SIG-M5 (cell line): ENCODE measurements around the gene RMND5A.

Experiments
- DNase-seq: peaks from one replicate; lab custom pipeline; 2025; lab: John Stamatoyannopoulos, UW

The RMND5A gene

GRCh38 chr2:86765310-86765695, 45.2 kb downstream of the RMND5A start:
- DNase-seq, result no peak

GRCh38 chr2:86768189-86768949, 48.3 kb downstream of the RMND5A start:
- no peak for DNase-seq

- no peak for DNase-seq
Measured at GRCh38 chr2:86769838-86770237, 49.7 kb downstream of the RMND5A start.

GRCh38 chr2:86770816-86771301, 50.8 kb downstream of the RMND5A start:
- DNase-seq, result no peak

- no peak for DNase-seq
Measured at GRCh38 chr2:86772611-86773010, 52.5 kb downstream of the RMND5A start.

- DNase-seq, result no peak
Measured at GRCh38 chr2:86774862-86775261, 54.8 kb downstream of the RMND5A start.

GRCh38 chr2:86775338-86775737, 55.2 kb downstream of the RMND5A start:
- no peak for DNase-seq

- no peak for DNase-seq
Measured at GRCh38 chr2:86776532-86776931, 56.4 kb downstream of the RMND5A start.

- no peak for DNase-seq
Measured at GRCh38 chr2:86778957-86779356, 58.9 kb downstream of the RMND5A start.

GRCh38 chr2:86779971-86780370, 59.9 kb downstream of the RMND5A start:
- DNase-seq, result no peak

GRCh38 chr2:86781363-86781762, 61.3 kb downstream of the RMND5A start:
- DNase-seq, result no peak

- no peak for DNase-seq
Measured at GRCh38 chr2:86782748-86783147, 62.7 kb downstream of the RMND5A start.

GRCh38 chr2:86783615-86784339, 63.7 kb downstream of the RMND5A start:
- no peak for DNase-seq

- DNase-seq, result no peak
Measured at GRCh38 chr2:86785456-86785855, 65.4 kb downstream of the RMND5A start.

GRCh38 chr2:86786001-86786536, 66.0 kb downstream of the RMND5A start:
- no peak for DNase-seq

GRCh38 chr2:86787736-86788135, 67.6 kb downstream of the RMND5A start:
- DNase-seq, result no peak

GRCh38 chr2:86788165-86788564, 68.1 kb downstream of the RMND5A start:
- no peak for DNase-seq

GRCh38 chr2:86788881-86789686, 69.0 kb downstream of the RMND5A start:
- DNase-seq, result no peak

GRCh38 chr2:86789687-86790133, 69.6 kb downstream of the RMND5A start:
- no peak for DNase-seq

GRCh38 chr2:86790134-86790675, 70.1 kb downstream of the RMND5A start:
- DNase-seq, result no peak

GRCh38 chr2:86790676-86791572, 70.8 kb downstream of the RMND5A start, which contains the start of gene CD8A:
TSS of gene CD8A (minus strand) at chr2:86790913. CDS start at chr2:86790825, 88 bp downstream.
- no peak for DNase-seq
